Endothelial cell (in vitro differentiated cells): ENCODE measurements around the gene RPH3AL. TPM values are rescaled to one million over a fixed set of nuclear protein-coding genes. Genes with fewer than 3 reads are reported as not detected.

Experiments
- DNase-seq: peaks from one replicate; pipeline ENCODE4 v3.0.0; 2021; ENCODE audit warnings: low spot score
- H3K27ac Mint-ChIP-seq: one replicate; pipeline ENCODE4 v1.8.0; 2021; ENCODE audit warnings: mixed read lengths, inconsistent platforms; ENCODE audit not compliant: unreplicated experiment
- H3K27me3 Mint-ChIP-seq: one replicate; pipeline ENCODE4 v1.8.0; 2021; ENCODE audit warnings: mild to moderate bottlenecking, moderate library complexity, mixed read lengths, inconsistent platforms; ENCODE audit not compliant: unreplicated experiment
- H3K36me3 Mint-ChIP-seq: one replicate; pipeline ENCODE4 v1.8.0; 2021; ENCODE audit warnings: mild to moderate bottlenecking, low read depth, mixed read lengths, inconsistent platforms; ENCODE audit not compliant: unreplicated experiment
- H3K4me1 Mint-ChIP-seq: one replicate; pipeline ENCODE4 v1.8.0; 2021; ENCODE audit warnings: mild to moderate bottlenecking, mixed read lengths, inconsistent platforms; ENCODE audit not compliant: unreplicated experiment
- H3K4me3 Mint-ChIP-seq: one replicate; pipeline ENCODE4 v1.8.0; 2021; ENCODE audit warnings: mild to moderate bottlenecking, mixed read lengths, inconsistent platforms; ENCODE audit not compliant: unreplicated experiment
- H3K9me3 Mint-ChIP-seq: one replicate; pipeline ENCODE4 v1.8.0; 2021; ENCODE audit warnings: mixed read lengths, inconsistent platforms; ENCODE audit not compliant: unreplicated experiment
- total RNA-seq: library from RNA; stranded (reverse); fragmentation: NEBNext Ultra II Directional; extraction: Animal tissue kit (Norgen Biotek cat#: 25700); gene quantifications from one replicate; pipeline ENCODE4 v1.2.1, GENCODE V29; 2021; ENCODE audit not compliant: unreplicated experiment
- TF ChIP-seq, protein P1 (sequence below): fragments of 200-600 bp; sonication (generic); IDR thresholded peaks from one replicate; pipeline ENCODE4 v1.5.0; 2021; ENCODE audit warnings: antibody characterized with exemption; ENCODE audit not compliant: unreplicated experiment

The RPH3AL gene
- total RNA-seq, 1 donor from 2014 or later: 3.4 TPM

DNA sequence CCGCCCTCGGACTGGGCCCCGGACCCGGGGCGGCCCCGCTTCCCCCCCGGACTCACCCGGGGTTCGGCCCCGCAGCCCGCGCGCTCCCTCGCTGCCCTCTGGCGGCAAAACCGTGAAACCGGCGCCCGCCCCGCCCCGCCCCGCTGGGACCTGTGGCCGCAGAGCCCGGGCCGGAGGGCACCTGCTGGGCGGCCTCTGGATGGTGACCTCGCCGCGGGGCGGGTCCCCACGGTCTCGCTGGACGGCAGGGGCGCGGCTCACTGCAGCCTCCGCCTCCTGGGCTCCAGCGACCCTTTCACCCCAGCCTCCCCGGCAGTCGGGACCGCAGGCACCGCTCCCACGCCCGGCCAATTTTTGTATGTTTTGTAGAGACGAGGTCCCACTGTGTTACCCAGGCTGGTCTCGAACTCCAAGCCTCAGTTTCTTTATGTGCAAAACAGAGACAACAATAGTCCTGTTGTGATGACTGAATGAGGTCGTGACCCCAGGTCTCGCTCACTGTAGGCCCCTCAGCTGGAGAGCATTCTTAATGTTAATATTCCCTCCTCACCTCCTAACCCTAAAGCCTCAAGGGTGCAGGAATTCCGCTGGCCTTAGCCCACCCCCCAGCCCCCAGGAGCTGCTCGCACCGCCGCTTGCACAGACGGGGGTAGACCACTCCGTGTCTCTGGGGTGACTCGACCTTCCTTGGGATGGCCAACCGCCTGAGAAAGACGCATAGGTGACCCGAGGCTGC lies 33.7 kb upstream of the RPH3AL start:
- H3K36me3 Mint-ChIP-seq: peaks cover 10% of the 10 kb centered on the region
- H3K4me3 Mint-ChIP-seq: peak overlapping the region; percentile 82
- peak; percentile 79 for DNase-seq
- H3K27me3 Mint-ChIP-seq: peaks cover 23% of the 10 kb centered on the region
- no peaks in the 10 kb centered on the region for H3K9me3 Mint-ChIP-seq
- no peak overlapping the region for H3K27ac Mint-ChIP-seq
- TF ChIP-seq, protein P1, sequence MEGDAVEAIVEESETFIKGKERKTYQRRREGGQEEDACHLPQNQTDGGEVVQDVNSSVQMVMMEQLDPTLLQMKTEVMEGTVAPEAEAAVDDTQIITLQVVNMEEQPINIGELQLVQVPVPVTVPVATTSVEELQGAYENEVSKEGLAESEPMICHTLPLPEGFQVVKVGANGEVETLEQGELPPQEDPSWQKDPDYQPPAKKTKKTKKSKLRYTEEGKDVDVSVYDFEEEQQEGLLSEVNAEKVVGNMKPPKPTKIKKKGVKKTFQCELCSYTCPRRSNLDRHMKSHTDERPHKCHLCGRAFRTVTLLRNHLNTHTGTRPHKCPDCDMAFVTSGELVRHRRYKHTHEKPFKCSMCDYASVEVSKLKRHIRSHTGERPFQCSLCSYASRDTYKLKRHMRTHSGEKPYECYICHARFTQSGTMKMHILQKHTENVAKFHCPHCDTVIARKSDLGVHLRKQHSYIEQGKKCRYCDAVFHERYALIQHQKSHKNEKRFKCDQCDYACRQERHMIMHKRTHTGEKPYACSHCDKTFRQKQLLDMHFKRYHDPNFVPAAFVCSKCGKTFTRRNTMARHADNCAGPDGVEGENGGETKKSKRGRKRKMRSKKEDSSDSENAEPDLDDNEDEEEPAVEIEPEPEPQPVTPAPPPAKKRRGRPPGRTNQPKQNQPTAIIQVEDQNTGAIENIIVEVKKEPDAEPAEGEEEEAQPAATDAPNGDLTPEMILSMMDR: peak; percentile 66
- peaks cover 10% of the 10 kb centered on the region for H3K4me1 Mint-ChIP-seq

DNA sequence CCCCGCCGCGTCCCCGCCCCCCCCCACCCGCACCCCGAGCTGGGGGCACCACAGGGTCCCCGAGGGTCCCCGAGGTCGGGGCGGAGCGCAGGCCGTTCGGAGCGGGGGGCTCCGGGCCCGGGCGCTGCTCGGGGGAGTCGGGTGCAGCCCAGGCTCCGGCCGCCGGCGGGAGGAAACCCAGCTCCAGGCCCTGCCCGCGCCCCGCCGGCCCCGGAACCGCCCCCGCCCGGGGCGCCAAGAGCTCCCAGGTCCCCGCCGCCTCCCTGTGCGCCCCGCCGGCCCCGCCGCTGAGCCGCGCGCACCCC lies 33.2 kb upstream of the RPH3AL start:
- Mint-ChIP-seq H3K27me3 (peaks cover 24% of the 10 kb centered on the region), H3K36me3 (peaks cover 11% of the 10 kb centered on the region), H3K4me3 (no peak overlapping the region), H3K9me3 (no peaks in the 10 kb centered on the region), H3K4me1 (peaks cover 10% of the 10 kb centered on the region), H3K27ac (no peak overlapping the region)
- TF ChIP-seq, protein P1: no peak
- no peak for DNase-seq

DNA sequence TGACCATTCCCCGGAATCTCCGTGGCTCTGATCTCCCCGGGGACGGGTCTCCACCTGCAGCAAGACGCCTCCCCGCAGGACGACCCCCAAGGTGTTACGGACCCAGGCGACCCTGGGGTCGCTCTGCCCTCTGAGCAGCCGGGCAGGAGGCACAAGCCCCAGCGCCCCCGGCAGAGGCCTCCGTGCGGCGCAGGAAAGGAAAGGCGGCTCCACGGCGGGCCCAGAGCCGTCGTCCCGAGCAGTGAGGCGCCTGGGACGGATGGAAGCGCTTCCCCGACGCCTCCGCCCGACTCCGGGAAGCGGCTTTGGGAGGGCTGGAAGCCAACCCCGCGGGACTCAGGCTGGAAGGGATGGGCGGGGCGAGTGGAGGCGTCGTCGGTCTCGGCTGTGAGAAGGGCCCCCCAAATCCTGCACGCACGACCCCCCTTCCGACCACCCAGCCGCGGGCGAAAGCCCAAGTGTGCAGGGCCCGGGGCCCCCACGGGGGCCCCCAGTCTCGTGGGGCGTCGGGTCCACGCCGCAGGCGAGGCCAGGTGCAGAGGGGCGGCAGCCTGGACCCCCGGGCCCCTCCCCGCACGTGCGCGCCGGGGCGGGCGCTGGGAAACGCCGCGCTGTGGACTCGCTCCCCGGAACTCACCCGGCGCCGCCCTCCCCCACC lies 32.7 kb upstream of the RPH3AL start:
- no peak overlapping the region for H3K4me3 Mint-ChIP-seq
- H3K27me3 Mint-ChIP-seq: peaks cover 24% of the 10 kb centered on the region
- TF ChIP-seq, protein P1: no peak
- no peak overlapping the region for H3K27ac Mint-ChIP-seq
- peaks cover 10% of the 10 kb centered on the region for H3K4me1 Mint-ChIP-seq
- H3K9me3 Mint-ChIP-seq: no peaks in the 10 kb centered on the region
- peaks cover 11% of the 10 kb centered on the region for H3K36me3 Mint-ChIP-seq
- DNase-seq: peak; percentile 50

DNA sequence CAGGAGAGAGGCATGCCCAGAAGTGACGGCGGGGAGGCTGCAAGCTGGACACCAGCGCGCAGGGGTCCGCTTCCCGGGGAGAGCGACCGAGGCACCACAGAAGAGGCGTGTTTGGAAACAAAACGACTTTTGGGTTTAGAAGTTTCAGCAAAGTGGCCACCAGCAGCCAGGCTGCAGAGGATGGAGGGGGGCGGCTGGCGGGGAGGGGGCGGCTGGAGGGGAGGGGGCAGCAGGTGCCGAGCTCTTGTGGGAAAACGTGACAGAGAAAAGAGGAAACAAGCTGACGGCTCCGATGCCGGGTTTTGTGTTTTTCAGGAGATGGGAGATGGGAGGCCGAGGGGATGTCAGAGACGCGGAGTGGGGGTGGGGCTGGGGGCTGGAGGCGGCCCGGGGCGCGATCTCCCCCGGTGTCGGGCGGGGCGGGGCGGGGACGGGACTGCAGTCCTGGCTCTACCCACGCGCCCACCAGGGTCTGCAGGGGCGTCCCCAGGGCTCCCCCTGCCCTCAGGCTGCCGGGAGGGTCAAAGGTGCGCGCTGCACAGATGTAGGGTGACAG lies 32.1 kb upstream of the RPH3AL start:
- TF ChIP-seq, protein P1: no peak
- Mint-ChIP-seq H3K4me1 (peaks cover 10% of the 10 kb centered on the region), H3K9me3 (no peaks in the 10 kb centered on the region), H3K27ac (no peak overlapping the region), H3K27me3 (peaks cover 24% of the 10 kb centered on the region), H3K4me3 (peak overlapping the region; percentile 42), H3K36me3 (peaks cover 11% of the 10 kb centered on the region)
- no peak for DNase-seq
